GM10266 (cell line): ENCODE data around the gene CACYBP.
"Not testable (repeated sequence)": the region's sequence is repeated elsewhere in the genome, so short reads cannot be mapped to it uniquely, and the experiment has no call there.

ENCODE experiments used
- DNase-seq: peaks from one replicate; pipeline ENCODE4 v3.0.0; 2012; ENCODE audit errors: extremely low spot score
- TF ChIP-seq, protein P1 (sequence below): IDR thresholded peaks from 2 replicates; pipeline ENCODE4 v1.5.1; 2012; ENCODE audit warnings: mild to moderate bottlenecking, low read depth; ENCODE audit not compliant: control insufficient read depth, insufficient read depth; ENCODE audit errors: missing control alignments

The CACYBP gene

DNA sequence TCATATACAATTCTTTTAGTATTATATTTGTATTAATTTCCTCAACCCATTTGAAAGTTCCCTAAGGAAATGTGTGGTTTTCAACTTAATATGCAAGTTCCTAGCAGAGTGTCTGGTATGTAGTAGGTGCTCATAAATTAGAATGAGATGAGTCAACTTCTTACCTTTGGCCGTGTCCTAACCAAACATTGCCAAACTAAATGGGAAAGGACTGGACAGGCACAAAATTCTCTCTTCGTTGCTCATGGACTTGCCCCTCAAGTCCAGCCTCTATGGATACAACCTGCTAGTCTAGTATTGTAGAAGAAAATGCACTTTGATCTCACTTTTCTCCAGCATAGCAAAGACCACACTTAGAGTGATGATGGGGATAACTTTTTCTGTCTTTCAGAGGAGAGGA lies 35.0 kb downstream of the CACYBP start:
- TF ChIP-seq, protein P1, sequence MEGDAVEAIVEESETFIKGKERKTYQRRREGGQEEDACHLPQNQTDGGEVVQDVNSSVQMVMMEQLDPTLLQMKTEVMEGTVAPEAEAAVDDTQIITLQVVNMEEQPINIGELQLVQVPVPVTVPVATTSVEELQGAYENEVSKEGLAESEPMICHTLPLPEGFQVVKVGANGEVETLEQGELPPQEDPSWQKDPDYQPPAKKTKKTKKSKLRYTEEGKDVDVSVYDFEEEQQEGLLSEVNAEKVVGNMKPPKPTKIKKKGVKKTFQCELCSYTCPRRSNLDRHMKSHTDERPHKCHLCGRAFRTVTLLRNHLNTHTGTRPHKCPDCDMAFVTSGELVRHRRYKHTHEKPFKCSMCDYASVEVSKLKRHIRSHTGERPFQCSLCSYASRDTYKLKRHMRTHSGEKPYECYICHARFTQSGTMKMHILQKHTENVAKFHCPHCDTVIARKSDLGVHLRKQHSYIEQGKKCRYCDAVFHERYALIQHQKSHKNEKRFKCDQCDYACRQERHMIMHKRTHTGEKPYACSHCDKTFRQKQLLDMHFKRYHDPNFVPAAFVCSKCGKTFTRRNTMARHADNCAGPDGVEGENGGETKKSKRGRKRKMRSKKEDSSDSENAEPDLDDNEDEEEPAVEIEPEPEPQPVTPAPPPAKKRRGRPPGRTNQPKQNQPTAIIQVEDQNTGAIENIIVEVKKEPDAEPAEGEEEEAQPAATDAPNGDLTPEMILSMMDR: no peak
- DNase-seq: no peak

- no peak for DNase-seq
- TF ChIP-seq, protein P1: no peak
These were observed 36.1 kb downstream of the CACYBP start for GRCh38 chr1:175035865-175036264.

- no peak for DNase-seq
- TF ChIP-seq, protein P1: no peak
These were observed 36.7 kb downstream of the CACYBP start for GRCh38 chr1:175036476-175036875.

DNA sequence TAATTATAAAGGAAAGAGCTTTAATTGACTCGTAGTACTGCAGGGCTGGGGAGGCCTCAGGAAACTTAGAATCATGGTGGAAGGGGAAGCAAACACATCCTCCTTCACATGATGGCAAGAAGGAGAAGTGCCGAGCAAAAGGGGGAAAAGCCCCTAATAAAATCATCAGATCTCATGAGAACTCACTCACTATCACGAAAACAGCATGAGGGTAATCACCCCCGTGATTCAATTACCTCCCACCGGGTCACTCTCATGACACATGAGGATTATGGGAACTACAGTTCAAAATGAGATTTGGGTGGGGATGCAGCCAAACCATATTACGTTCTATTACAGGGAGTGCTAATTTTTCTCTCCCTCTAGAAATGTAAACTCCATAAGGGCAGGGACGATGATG lies 37.7 kb downstream of the CACYBP start:
- no peak for DNase-seq
- TF ChIP-seq, protein P1: no peak

- no peak for DNase-seq
- TF ChIP-seq, protein P1: no peak
These were observed 40.7 kb downstream of the CACYBP start for GRCh38 chr1:175040324-175040879.

DNA sequence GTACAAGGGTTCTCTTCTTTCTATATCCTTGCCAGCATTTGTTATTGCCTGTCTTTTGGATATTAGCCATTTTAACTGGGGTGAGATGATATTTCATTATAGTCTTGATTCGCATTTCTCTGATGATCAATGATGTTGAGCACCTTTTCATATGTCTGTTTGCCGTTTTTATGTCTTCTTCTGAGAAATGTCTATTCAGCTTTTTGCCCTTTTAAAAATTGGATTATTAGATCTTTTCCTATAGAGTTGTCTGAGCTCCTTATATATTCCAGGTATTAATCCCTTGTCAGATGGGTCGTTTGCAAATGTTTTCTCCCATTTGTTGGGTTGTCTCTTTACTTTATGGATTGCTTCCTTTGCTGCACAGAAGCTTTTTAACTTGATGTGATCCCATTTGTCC lies 42.9 kb downstream of the CACYBP start:
- DNase-seq: no peak
- TF ChIP-seq, protein P1: no peak

DNA sequence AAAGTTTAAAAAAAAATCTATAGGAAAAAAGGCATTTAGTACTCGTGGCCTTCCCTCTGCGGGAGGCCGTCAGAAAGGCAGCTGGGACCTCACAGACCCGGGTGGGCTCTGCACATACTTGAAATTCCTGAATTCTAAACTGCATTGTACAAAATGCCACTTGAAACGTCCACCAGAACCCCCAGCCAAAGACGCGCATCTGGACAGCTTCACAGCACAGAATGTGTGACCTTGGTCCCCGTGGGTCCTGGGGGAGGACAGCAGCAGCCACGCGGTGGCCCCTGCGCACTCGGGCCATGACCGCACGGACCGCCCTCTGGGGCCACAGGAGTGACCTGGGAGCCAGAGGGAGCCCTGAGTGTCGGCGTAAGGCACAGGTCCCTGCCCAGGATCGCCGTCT lies 44.1 kb downstream of the CACYBP start:
- TF ChIP-seq, protein P1: no peak
- DNase-seq: no peak

DNA sequence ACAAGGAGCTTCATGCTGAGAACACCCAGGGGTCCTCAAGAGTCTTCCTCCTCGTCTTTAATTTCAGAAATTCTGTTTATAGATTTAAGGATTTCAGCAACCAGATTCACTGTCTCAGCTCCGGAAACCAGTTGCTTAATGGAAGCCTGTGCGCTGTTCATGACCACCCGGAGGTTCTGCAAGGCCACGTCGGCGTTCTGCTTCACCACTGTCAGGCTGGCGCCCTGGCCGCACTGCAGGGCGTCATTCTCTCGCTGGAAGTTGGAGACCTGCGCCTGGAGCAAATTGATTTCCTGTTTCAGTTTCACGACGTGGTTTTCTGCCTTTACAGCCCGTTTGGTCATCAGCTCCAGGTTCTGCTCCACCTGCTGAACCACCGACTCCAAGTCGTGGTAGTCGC lies 44.8 kb downstream of the CACYBP start:
- not testable (repeated sequence) for DNase-seq
